Stimulated activated CD4-positive, alpha-beta T cell treated with anti-CD3 and anti-CD28 coated beads, Interleukin-2, amount 100 ng/mL, for 48 hours (primary cell): ENCODE measurements around the gene BCORL1.

Experiments
- DNase-seq, 2 donors: peaks; one replicate each; pipeline ENCODE4 v3.0.0-alpha.2; 2020

The BCORL1 gene

DNA sequence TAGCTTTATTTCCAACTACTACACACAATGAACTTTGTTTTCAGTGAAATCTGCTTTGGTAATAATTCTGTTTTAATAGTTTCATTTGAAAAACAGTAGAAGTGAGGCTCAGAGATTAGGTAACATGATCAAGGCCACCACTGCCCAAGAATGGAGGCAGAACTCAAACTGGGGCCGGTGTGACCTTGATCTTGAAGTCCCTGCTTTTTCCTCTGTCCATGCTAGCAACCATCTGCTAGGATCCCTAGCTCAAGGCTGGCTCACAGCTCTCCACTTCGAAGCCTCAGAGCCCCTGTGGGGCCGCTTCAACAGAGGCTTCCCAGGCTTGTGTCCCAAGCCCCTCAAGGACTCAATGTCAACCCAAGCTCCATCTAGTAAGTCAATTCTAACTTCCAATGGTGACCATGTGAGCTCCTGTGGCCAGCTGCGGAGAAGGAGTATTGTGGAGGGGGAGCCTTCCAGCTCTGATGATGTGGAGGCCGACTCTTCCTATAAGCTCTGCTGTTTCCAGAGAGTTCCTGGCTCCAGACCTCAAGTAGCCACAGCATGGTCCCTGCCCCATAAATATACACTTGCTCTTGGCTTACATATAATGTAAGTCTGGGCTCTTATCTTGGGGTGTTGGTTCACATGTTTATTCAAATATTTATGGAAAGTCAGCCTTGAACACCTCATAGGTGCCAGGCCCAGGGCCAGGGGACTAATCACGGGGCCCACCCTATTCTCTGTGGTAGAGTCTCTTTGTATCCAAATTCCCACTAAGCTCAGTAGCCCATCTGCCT, 113.0 kb downstream of the BCORL1 start:
- no peak for DNase-seq

DNA sequence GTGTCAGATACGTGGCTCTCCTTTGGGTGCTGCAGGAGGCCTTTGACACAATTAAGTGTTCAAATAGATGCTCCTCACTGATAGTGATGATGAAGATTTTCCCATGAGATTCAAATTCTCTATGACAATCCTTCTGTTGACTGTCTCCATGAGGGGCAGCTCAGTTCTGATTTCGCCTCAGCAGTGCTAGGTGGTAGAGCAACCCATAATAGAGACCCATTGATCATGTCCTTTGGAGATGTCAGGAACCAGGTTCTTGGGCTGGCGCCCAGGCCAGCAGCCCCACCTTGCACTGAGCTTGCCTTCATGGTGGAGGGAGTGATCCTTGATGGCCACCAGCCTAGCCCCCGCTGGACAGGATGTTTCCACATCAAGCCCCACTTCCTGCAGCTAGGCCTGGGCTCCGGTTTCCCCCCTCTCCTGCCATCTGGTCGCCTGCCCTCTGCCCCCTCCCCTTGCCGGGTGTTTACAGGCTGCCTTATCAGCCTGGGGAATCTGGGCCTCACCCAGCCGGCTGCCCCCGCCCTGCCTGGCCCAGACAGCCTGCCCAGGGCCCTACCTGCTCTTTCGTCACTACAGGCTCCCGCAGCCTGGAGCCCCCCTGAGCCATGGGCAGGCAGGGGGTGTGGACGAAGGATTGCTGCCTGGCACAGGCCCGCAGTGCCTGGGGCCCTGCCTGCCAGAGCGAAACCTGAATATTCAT, 115.2 kb downstream of the BCORL1 start:
- no peak for DNase-seq

GRCh38 chrX:130098210-130098552, 115.7 kb downstream of the BCORL1 start:
- no peak for DNase-seq

- no peak for DNase-seq
Measured at GRCh38 chrX:130100180-130100579, 117.7 kb downstream of the BCORL1 start.

GRCh38 chrX:130103605-130104004, 121.2 kb downstream of the BCORL1 start:
- no peak for DNase-seq

DNA sequence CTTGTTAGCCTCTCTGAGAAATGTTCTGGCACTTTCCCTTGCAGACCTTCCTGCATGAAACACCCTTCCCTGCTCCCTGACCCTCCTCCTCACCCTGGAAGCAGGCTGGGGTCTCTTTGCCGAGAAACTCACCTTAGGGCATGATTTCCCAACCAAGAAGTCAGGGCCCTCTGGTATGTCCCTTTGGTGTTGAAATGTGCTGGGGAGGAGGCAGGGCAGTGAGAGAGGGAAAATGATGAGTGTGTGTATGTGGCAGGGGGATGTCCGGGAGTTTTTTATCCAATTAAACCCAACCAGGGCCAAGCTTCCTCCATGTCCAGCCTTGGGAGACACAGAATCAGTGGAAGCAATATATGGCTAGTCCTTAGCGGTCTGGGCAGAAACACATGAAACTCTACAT, 122.8 kb downstream of the BCORL1 start:
- DNase-seq = no peak

DNA sequence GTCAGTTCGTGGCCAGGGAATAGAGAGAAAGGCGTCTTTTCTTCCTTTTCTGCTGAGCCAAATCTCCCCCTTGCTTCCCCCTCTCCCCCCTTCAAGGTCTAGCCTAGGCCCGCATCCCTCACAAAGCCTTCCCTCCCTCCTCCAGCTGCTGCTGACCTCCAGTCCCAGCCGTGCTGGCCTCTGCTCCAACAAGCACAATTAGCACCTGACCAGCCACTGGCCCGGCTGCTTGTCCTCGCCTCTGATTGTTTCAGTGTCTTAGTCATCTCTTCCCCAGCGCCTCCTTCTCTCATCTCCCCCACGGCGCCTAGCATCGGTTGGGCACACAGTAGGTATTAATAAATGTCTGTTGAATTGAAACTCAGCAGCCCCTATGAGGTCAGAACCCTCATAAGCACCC, 123.6 kb downstream of the BCORL1 start:
- DNase-seq = no peak
